K562 (cell line): ENCODE data around the gene SULT2B1. TPM values are rescaled to one million over a fixed set of nuclear protein-coding genes. Genes with fewer than 3 reads are reported as not detected.

ENCODE experiments used
- CAMTA2 ChIP-seq: fragments of 250-450 bp; sonication (Bioruptor Pico); conservative IDR thresholded peaks from 2 replicates; pipeline ENCODE4 v1.5.1; 2022
- CBFB ChIP-seq: sonication (generic); formaldehyde crosslinking; IDR thresholded peaks from 2 replicates; pipeline ENCODE4 v1.4.0; 2020; ENCODE audit warnings: mild to moderate bottlenecking, missing genetic modification reagents
- CHD2 ChIP-seq: IDR thresholded peaks from 2 replicates; pipeline ENCODE4 v1.6.1; 2011; ENCODE audit warnings: low read depth, low read length
- FOXP4 ChIP-seq: sonication (generic); formaldehyde crosslinking; IDR thresholded peaks from 2 replicates; pipeline ENCODE4 v1.8.0; 2022; ENCODE audit warnings: mild to moderate bottlenecking, missing genetic modification reagents, borderline replicate concordance
- HMGXB4 ChIP-seq: sonication (generic); formaldehyde crosslinking; IDR thresholded peaks from 2 replicates; pipeline ENCODE4 v1.8.1; 2023; ENCODE audit warnings: mild to moderate bottlenecking, missing genetic modification reagents
- ILK ChIP-seq: fragments of 450-650 bp; IDR thresholded peaks from 2 replicates; pipeline ENCODE4 v1.6.1; 2016; ENCODE audit warnings: missing genetic modification characterization, low read depth, mild to moderate bottlenecking, missing compliant biosample characterization, moderate library complexity, borderline replicate concordance
- MAX ChIP-seq: sonication (generic); formaldehyde crosslinking; IDR thresholded peaks from 2 replicates; pipeline ENCODE4 v1.9.0; 2022; ENCODE audit warnings: mild to moderate bottlenecking, missing genetic modification reagents
- TFAP4 ChIP-seq: sonication (generic); formaldehyde crosslinking; IDR thresholded peaks from 2 replicates; pipeline ENCODE4 v1.8.0; 2022; ENCODE audit warnings: missing genetic modification reagents, mild to moderate bottlenecking, moderate library complexity, borderline replicate concordance
- ZHX1 ChIP-seq: fragments of 150-350 bp; conservative IDR thresholded peaks from 2 replicates; pipeline ENCODE4 v1.6.1; 2014; ENCODE audit warnings: low read length
- ZNF253 ChIP-seq: fragments of 250-450 bp; sonication (Bioruptor Pico); conservative IDR thresholded peaks from 2 replicates; pipeline ENCODE4 v1.6.1; 2021; ENCODE audit warnings: mild to moderate bottlenecking
- polyA plus RNA-seq, 8 experiments: library from polyadenylated mRNA; depleted of rRNA in 4 of 8; stranded (reverse) in 5 of 8; unstranded in 3 of 8; fragments of >200 nt; fragmentation: Nextera tagmentation in 2 of 8; fragmentation: Illumina TruSeq in 1 of 8; extraction: Ambion mirVana in 2 of 8; extraction: Trizol in 1 of 8; gene quantifications; 2 replicates each; pipeline versions ENCODE4 v1.2.1 to v1.2.3, GENCODE V29; 2011 to 2014; ENCODE audit warnings: inconsistent platforms in 1 of 8, missing spikeins in 1 of 8
- total RNA-seq, 7 experiments: library from RNA; depleted of rRNA in 6 of 7; stranded (reverse); fragments of >200 nt in 6 of 7; fragmentation: Illumina TruSeq in 2 of 7; extraction: Trizol in 2 of 7; gene quantifications; 2 replicates each; pipeline versions ENCODE4 v1.2.1 to v1.2.3, GENCODE V29; 2011 to 2021; ENCODE audit warnings: low replicate concordance in 1 of 7

Gene SULT2B1
- total and polyA plus RNA-seq, 9 of the 15 experiments (the other 6 are each of a cell fraction or from before 2014, with no cell fraction given): 0.09 to 0.62 (median 0.22) TPM; not detected in 2

- TF ChIP-seq CAMTA2 (CRISPR knock-in tag) (0 out of 2 replicates have a peak, but pooled peaks have one; percentile 65), ZHX1 (no peak), CHD2 (peak; percentile 25; the same call in 1 of the 2 replicates), HMGXB4 (CRISPR knock-in tag) (0 out of 2 replicates have a peak, but pooled peaks have one; percentile 7), MAX (CRISPR knock-in tag) (peak; percentile 42; the same call in 1 of the 2 replicates), TFAP4 (CRISPR knock-in tag) (no peak; the same call in 1 of the 2 replicates), CBFB (CRISPR knock-in tag) (0 out of 2 replicates have a peak, but pooled peaks have one; percentile 38), ILK (tag) (no peak), FOXP4 (CRISPR knock-in tag) (0 out of 2 replicates have a peak, but pooled peaks have one; percentile 15), ZNF253 (0 out of 2 replicates have a peak, but pooled peaks have one; percentile 51)
Observed at GRCh38 chr19:48613852-48614435, 62.0 kb downstream of the SULT2B1 start (continued).
